Endometrial microvascular endothelial cells (primary cell): Measurements from ENCODE around the gene FAIM2. TPM values are rescaled to one million over a fixed set of nuclear protein-coding genes. Genes with fewer than 3 reads are reported as not detected.

Experiments
- in situ Hi-C: cut with HindIII; loops from 2 replicates; pipeline ENCODE4 v1.10.0; 2017; ENCODE audit warnings: low sequenced_read_pairs, low pct_unique_long_range_greater_than_20kb; ENCODE audit errors: inconsistent ontology term
- total RNA-seq: library from RNA; depleted of rRNA; stranded (reverse); fragments of >200 nt; gene quantifications from one replicate; pipeline ENCODE4 v1.2.3, GENCODE V29; 2015; ENCODE audit errors: inconsistent ontology term

The FAIM2 gene
- total RNA-seq, 1 donor from 2014 or later: not detected

DNA sequence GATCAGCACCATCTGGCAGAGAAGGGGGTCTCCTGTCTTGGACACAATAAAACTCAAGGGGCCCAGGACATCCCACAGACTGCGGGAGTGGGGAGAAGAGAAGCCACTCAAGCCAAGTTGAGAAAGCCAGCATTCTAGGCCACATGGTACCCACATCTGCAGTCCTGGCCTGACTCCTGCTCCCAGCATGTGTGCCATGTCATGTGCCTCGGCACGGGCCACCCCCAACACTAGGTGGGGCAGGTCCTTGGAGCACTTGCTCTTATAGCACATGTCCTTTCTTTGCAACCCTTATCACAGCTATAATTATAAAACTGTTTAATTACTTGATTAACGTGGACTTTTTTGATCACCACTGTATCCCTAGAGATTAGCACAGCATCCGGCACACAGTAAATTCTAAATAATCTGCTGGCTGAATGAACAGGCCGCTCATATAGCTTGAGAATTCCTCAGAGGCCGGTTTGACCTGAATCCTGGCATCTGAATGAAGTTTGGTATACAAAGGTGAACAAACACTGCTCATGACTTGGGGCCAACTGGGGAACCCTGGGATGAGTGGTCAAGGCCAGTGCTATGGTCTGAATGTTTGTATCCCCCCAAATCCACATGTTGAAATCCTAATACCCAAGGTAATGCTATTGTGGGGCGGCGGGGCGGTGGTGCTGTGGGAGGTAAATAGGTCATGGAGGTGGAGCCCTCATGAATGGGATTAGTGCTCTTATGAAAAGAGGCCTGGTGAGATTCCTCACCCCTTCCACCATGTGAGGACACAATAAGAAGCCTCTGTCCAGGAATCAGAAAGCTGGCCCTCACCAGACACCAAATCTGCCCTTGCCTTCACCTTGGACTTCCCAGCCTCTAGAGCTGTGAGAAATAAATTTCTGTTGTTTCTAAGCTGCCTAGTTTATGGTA, 82.1 kb downstream of the FAIM2 start:
- in situ Hi-C loops: no loop called here

DNA sequence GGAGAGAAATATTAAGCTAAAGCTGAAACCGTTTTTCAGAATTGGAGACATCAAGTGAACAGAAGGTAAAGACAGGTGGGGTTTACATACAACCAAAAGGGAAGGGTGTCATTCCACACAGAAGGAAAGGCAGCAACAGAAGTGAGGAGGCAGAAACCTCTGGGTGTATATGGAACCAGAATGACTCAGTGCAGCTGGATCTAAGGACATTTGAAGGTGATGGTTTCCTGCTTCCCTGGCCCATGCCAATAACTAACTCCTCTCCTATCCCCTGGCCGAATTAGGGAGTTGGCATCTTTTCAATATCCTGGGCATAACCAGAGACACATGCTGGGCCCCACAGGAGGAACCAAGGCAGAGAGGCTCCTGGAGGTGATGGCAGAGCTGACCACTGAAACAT, 83.9 kb downstream of the FAIM2 start:
- in situ Hi-C loops: no loop called here

- in situ Hi-C loops: no loop called here
Measured at GRCh38 chr12:49818241-49818895, 85.3 kb downstream of the FAIM2 start.

Other genes starting within 250 kb of the FAIM2 start
- 46.6 TPM for gene FMNL3, start 196.5 kb downstream of the FAIM2 start, total RNA-seq
- gene TMBIM6, start 162.3 kb downstream of the FAIM2 start, total RNA-seq: 415 TPM
- 18.3 TPM for gene NCKAP5L, start 75.5 kb downstream of the FAIM2 start, total RNA-seq
- gene BCDIN3D, start 60.8 kb downstream of the FAIM2 start, total RNA-seq: 3.4 TPM
- not detected for gene AQP2, start 46.8 kb upstream of the FAIM2 start, total RNA-seq
- not detected for gene AQP5, start 58.0 kb upstream of the FAIM2 start, total RNA-seq
- gene AQP6, start 69.0 kb upstream of the FAIM2 start, total RNA-seq: not detected
- 56.6 TPM for gene RACGAP1, start 121.6 kb upstream of the FAIM2 start, total RNA-seq
- not detected for gene ASIC1, start 153.7 kb upstream of the FAIM2 start, total RNA-seq
- gene SMARCD1, start 181.4 kb upstream of the FAIM2 start, total RNA-seq: 56.8 TPM
- not detected for gene GPD1, start 200.1 kb upstream of the FAIM2 start, total RNA-seq
- gene COX14, start 208.3 kb upstream of the FAIM2 start, total RNA-seq: 62.3 TPM